Liver (tissue), 9 donors: ENCODE results near the gene CCSAP. TPM values are rescaled to one million over a fixed set of nuclear protein-coding genes. Genes with fewer than 3 reads are reported as not detected.

ENCODE experiments used
- DNase-seq: peaks from one replicate; pipeline ENCODE4 v3.0.0-alpha.2; 2017; ENCODE audit warnings: low spot score
- H3K27ac ChIP-seq, 2 donors: one replicate each; pipeline ENCODE4 v1.7.0; 2013; ENCODE audit warnings: inconsistent platforms in 2 of 2, low read length in 2 of 2, control low read depth in 1 of 2, low read depth in 1 of 2, mild to moderate bottlenecking in 1 of 2
- H3K27me3 ChIP-seq, 4 donors: one replicate each; pipeline versions ENCODE4 v1.6.1 to v1.7.0; 2013; ENCODE audit warnings: low read length in 3 of 4, inconsistent platforms in 1 of 4, mild to moderate bottlenecking in 1 of 4, moderate library complexity in 1 of 4; ENCODE audit not compliant: control insufficient read depth in 4 of 4, insufficient read depth in 4 of 4
- H3K36me3 ChIP-seq, 4 donors: one replicate each; pipeline versions ENCODE4 v1.6.1 to v1.7.0; 2013; ENCODE audit warnings: low read length in 3 of 4, mild to moderate bottlenecking in 3 of 4, low read depth in 1 of 4, moderate library complexity in 1 of 4; ENCODE audit not compliant: control insufficient read depth in 4 of 4, insufficient read depth in 3 of 4
- H3K4me1 ChIP-seq, 4 donors: one replicate each; pipeline versions ENCODE4 v1.6.1 to v1.7.0; 2013; ENCODE audit warnings: low read length in 3 of 4, mild to moderate bottlenecking in 3 of 4, moderate library complexity in 1 of 4; ENCODE audit not compliant: control insufficient read depth in 4 of 4, insufficient read depth in 4 of 4
- H3K4me3 ChIP-seq, 3 donors: one replicate each; pipeline versions ENCODE4 v1.6.1 to v1.7.0; 2013; ENCODE audit warnings: low read length in 3 of 3, control low read depth in 1 of 3, low read depth in 1 of 3, mild to moderate bottlenecking in 1 of 3
- H3K9ac ChIP-seq, 2 donors: one replicate each; pipeline ENCODE4 v1.7.0; 2013; ENCODE audit warnings: low read length in 2 of 2, mild to moderate bottlenecking in 2 of 2, moderate library complexity in 2 of 2, control low read depth in 1 of 2, low read depth in 1 of 2
- H3K9me3 ChIP-seq, 4 donors: one replicate each; pipeline versions ENCODE4 v1.6.1 to v1.7.0; 2013; ENCODE audit warnings: low read length in 3 of 4; ENCODE audit not compliant: control insufficient read depth in 4 of 4
- ATF3 ChIP-seq: IDR thresholded peaks from 2 replicates; pipeline ENCODE4 v1.6.1; 2016; ENCODE audit warnings: antibody characterized with exemption
- CTCF ChIP-seq: fragments of 150-350 bp; IDR thresholded peaks from 2 replicates; pipeline ENCODE4 v1.5.1; 2017; ENCODE audit warnings: improper control_type of control experiment, low read depth, low read length; ENCODE audit not compliant: missing input control
- EGR1 ChIP-seq, 2 donors: IDR thresholded peaks; 2 replicates each; pipeline ENCODE4 v1.6.1; 2016 to 2018; ENCODE audit warnings: antibody characterized with exemption in 2 of 2, low read depth in 2 of 2
- FOXA1 ChIP-seq: IDR thresholded peaks from 2 replicates; pipeline ENCODE4 v1.6.1; 2016; ENCODE audit warnings: antibody characterized with exemption
- FOXA2 ChIP-seq: IDR thresholded peaks from 2 replicates; pipeline ENCODE4 v1.6.1; 2016; ENCODE audit warnings: antibody characterized with exemption
- GABPA ChIP-seq, 2 donors: IDR thresholded peaks in 1 of 2; conservative IDR thresholded peaks in 1 of 2; 2 replicates each; pipeline ENCODE4 v1.6.1; 2016; ENCODE audit warnings: antibody characterized with exemption in 2 of 2, mild to moderate bottlenecking in 1 of 2, moderate library complexity in 1 of 2
- HNF4A ChIP-seq, 2 donors: conservative IDR thresholded peaks; 2 replicates each; pipeline ENCODE4 v1.6.1; 2016; ENCODE audit warnings: antibody characterized with exemption in 2 of 2, mild to moderate bottlenecking in 2 of 2
- HNF4G ChIP-seq: IDR thresholded peaks from 2 replicates; pipeline ENCODE4 v1.6.1; 2016; ENCODE audit warnings: antibody characterized with exemption
- JUND ChIP-seq, 2 donors: IDR thresholded peaks; 2 replicates each; pipeline ENCODE4 v1.6.1; 2016; ENCODE audit warnings: antibody characterized with exemption in 2 of 2
- MAX ChIP-seq: IDR thresholded peaks from 2 replicates; pipeline ENCODE4 v1.6.1; 2016; ENCODE audit warnings: antibody characterized with exemption
- NR2F2 ChIP-seq: IDR thresholded peaks from 2 replicates; pipeline ENCODE4 v1.6.1; 2016; ENCODE audit warnings: antibody characterized with exemption
- RAD21 ChIP-seq, 2 donors: IDR thresholded peaks; 2 replicates each; pipeline ENCODE4 v1.6.1; 2016; ENCODE audit warnings: antibody characterized with exemption in 2 of 2, mild to moderate bottlenecking in 2 of 2
- REST ChIP-seq: IDR thresholded peaks from 2 replicates; pipeline ENCODE4 v1.6.1; 2016; ENCODE audit warnings: antibody characterized with exemption, mild to moderate bottlenecking
- RXRA ChIP-seq, 2 donors: IDR thresholded peaks; 2 replicates each; pipeline ENCODE4 v1.6.1; 2017 to 2018; ENCODE audit warnings: antibody characterized with exemption in 2 of 2, mild to moderate bottlenecking in 1 of 2
- SP1 ChIP-seq: IDR thresholded peaks from 2 replicates; pipeline ENCODE4 v1.6.1; 2018; ENCODE audit warnings: antibody characterized with exemption, mild to moderate bottlenecking
- TAF1 ChIP-seq: conservative IDR thresholded peaks from 2 replicates; pipeline ENCODE4 v1.6.1; 2016; ENCODE audit warnings: antibody characterized with exemption, mild to moderate bottlenecking
- YY1 ChIP-seq: IDR thresholded peaks from 2 replicates; pipeline ENCODE4 v1.6.1; 2016; ENCODE audit warnings: antibody characterized with exemption, mild to moderate bottlenecking
- WGBS: extraction: QIAGEN DNeasy Blood & Tissue Kit; methylation state at CpG from one replicate; pipeline ENCODE4 v1.1.7; 2013; 5-methylcytosine and 5-hydroxymethylcytosine counted together
- polyA plus RNA-seq, 2 donors: library from polyadenylated mRNA; stranded (reverse) in 1 of 2; unstranded in 1 of 2; fragments of 200-250 nt in 1 of 2; fragments of >200 nt in 1 of 2; fragmentation: Nextera tagmentation in 1 of 2; extraction: Ambion mirVana in 1 of 2; gene quantifications; one replicate each; pipeline versions ENCODE4 v1.2.1 to v1.2.3, GENCODE V29; 2013 to 2015
- total RNA-seq, 2 donors: library from RNA; depleted of rRNA; stranded (reverse); fragments of >200 nt; gene quantifications; one replicate each; pipeline ENCODE4 v1.2.3, GENCODE V29; 2014
- donor health status: healthy.
- donor health status: healthy.
- donor health status: healthy.
- donor health status: healthy.
- donor health status: healthy.

The CCSAP gene
- total and polyA plus RNA-seq, 4 donors, result 0.77 to 4.6 (median 1.7) TPM

- no peak for DNase-seq
- TF ChIP-seq YY1 (no peak), CTCF (no peak), TAF1 (no peak), EGR1 (IDR thresholded peaks at IDR 0.05; ENCODE audit: low read depth in 2 of 2) (no peak), RXRA (IDR thresholded peaks at IDR 0.05) (no peak), HNF4G (no peak), HNF4A (conservative IDR thresholded peaks at IDR 0.05) (no peak), JUND (IDR thresholded peaks at IDR 0.05) (no peak), RAD21 (IDR thresholded peaks at IDR 0.05) (no peak), SP1 (no peak), ATF3 (no peak), REST (no peak), FOXA1 (no peak), MAX (no peak), GABPA (IDR thresholded peaks at IDR 0.05 in 1 of 2, conservative IDR thresholded peaks at IDR 0.05 in 1 of 2) (no peak)
- Histone ChIP-seq H3K36me3 (no peaks in the 10 kb centered on the region), H3K9me3 (no peaks in the 10 kb centered on the region), H3K9ac (no peak overlapping the region), H3K27me3 (no peaks in the 10 kb centered on the region), H3K4me1 (no peaks in the 10 kb centered on the region), H3K27ac (no peak overlapping the region), H3K4me3 (no peak overlapping the region)
- 93% methylated on average over 8 of the region's 8 CpGs for WGBS
Measured at GRCh38 chr1:229374485-229374884, 31.6 kb upstream of the CCSAP start.

- Histone ChIP-seq H3K27ac (no peak overlapping the region), H3K27me3 (no peaks in the 10 kb centered on the region), H3K9ac (no peak overlapping the region), H3K36me3 (no peaks in the 10 kb centered on the region), H3K9me3 (no peaks in the 10 kb centered on the region), H3K4me3 (no peak overlapping the region), H3K4me1 (no peaks in the 10 kb centered on the region)
- TF ChIP-seq FOXA2 (no peak), ATF3 (no peak), SP1 (no peak), RXRA (IDR thresholded peaks at IDR 0.05) (no peak), EGR1 (IDR thresholded peaks at IDR 0.05; ENCODE audit: low read depth in 2 of 2) (no peak), JUND (IDR thresholded peaks at IDR 0.05) (no peak), FOXA1 (no peak), NR2F2 (no peak), REST (no peak)
- WGBS, result 86% methylated on average over 6 of the region's 6 CpGs
- DNase-seq, result no peak
Measured at GRCh38 chr1:229373395-229373794, 30.5 kb upstream of the CCSAP start.
